ENCODE results near the gene TGFBR2. TPM values are rescaled to one million over a fixed set of nuclear protein-coding genes. Genes with fewer than 3 reads are reported as not detected.
A peak's percentile ranks its signal among the peaks of the same experiment; 100 is the strongest.

Gene TGFBR2
- total RNA-seq, 1 donor from 2014 or later = 39.9 TPM

GRCh38 chr3:30605005-30605404, 1.4 kb upstream of the TGFBR2 start:
- TF ChIP-seq EZH2 (IDR thresholded peaks at IDR 0.05; ENCODE audit: insufficient read depth, low read length) = no peak
- TF ChIP-seq, protein P1, sequence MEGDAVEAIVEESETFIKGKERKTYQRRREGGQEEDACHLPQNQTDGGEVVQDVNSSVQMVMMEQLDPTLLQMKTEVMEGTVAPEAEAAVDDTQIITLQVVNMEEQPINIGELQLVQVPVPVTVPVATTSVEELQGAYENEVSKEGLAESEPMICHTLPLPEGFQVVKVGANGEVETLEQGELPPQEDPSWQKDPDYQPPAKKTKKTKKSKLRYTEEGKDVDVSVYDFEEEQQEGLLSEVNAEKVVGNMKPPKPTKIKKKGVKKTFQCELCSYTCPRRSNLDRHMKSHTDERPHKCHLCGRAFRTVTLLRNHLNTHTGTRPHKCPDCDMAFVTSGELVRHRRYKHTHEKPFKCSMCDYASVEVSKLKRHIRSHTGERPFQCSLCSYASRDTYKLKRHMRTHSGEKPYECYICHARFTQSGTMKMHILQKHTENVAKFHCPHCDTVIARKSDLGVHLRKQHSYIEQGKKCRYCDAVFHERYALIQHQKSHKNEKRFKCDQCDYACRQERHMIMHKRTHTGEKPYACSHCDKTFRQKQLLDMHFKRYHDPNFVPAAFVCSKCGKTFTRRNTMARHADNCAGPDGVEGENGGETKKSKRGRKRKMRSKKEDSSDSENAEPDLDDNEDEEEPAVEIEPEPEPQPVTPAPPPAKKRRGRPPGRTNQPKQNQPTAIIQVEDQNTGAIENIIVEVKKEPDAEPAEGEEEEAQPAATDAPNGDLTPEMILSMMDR (IDR thresholded peaks at IDR 0.05; ENCODE audit: insufficient read depth, low read depth, low read length) = no peak
- no peak overlapping the region for H3K4me2 ChIP-seq (ENCODE audit: low read length)

GRCh38 chr3:30605706-30606300, 598 bp upstream of the TGFBR2 start:
- H3K27me3 Mint-ChIP-seq (ENCODE audit: low read depth, unreplicated experiment) = no peaks in the 10 kb centered on the region
- peaks cover 42% of the 10 kb centered on the region for H3K79me2 ChIP-seq (ENCODE audit: insufficient read depth, low read length)
- peak; percentile 13 for FAIRE-seq

More at GRCh38 chr3:30605005-30605404, 1.4 kb upstream of the TGFBR2 start:
- Histone ChIP-seq H3K4me1 (ENCODE audit: insufficient read depth, low read length) (peaks cover 6% of the 10 kb centered on the region), H3K27ac (ENCODE audit: low read depth, low read length) (no peak overlapping the region), H3K79me2 (ENCODE audit: insufficient read depth, low read length) (peaks cover 34% of the 10 kb centered on the region), H3K9me3 (ENCODE audit: insufficient read depth, low read depth, low read length) (no peaks in the 10 kb centered on the region), H3K9ac (ENCODE audit: low read length) (no peak overlapping the region), H3K36me3 (ENCODE audit: insufficient read depth, low read length) (no peaks in the 10 kb centered on the region), H2AFZ (ENCODE audit: low read depth, low read length) (no peak overlapping the region), H4K20me1 (ENCODE audit: insufficient read depth, low read length) (peaks cover 13% of the 10 kb centered on the region), H3K4me3 (ENCODE audit: insufficient read depth, low read depth, low read length) (no peak overlapping the region), H3K27me3 (ENCODE audit: insufficient read depth, low read length) (no peaks in the 10 kb centered on the region)
- H3K9me3 Mint-ChIP-seq (ENCODE audit: unreplicated experiment) = no peaks in the 10 kb centered on the region
- peaks cover 1% of the 10 kb centered on the region for H3K36me3 Mint-ChIP-seq (ENCODE audit: low read depth, unreplicated experiment)
- H3K4me1 Mint-ChIP-seq (ENCODE audit: low read depth, unreplicated experiment) = peaks cover 29% of the 10 kb centered on the region
- H3K27me3 Mint-ChIP-seq (ENCODE audit: low read depth, unreplicated experiment) = no peaks in the 10 kb centered on the region
- H3K27ac Mint-ChIP-seq (ENCODE audit: unreplicated experiment) = no peak overlapping the region
- H3K4me3 Mint-ChIP-seq (ENCODE audit: unreplicated experiment) = no peak overlapping the region
- no peak for DNase-seq (ENCODE audit: low read depth)
- no peak for FAIRE-seq

More at GRCh38 chr3:30605706-30606300, 598 bp upstream of the TGFBR2 start:
- peak overlapping the region; percentile 95 for H3K27ac ChIP-seq (ENCODE audit: low read depth, low read length)
- peak overlapping the region; percentile 98 for H3K4me3 ChIP-seq (ENCODE audit: insufficient read depth, low read depth, low read length)
- TF ChIP-seq, protein P1 (IDR thresholded peaks at IDR 0.05; ENCODE audit: insufficient read depth, low read depth, low read length) = no peak
- TF ChIP-seq EZH2 (IDR thresholded peaks at IDR 0.05; ENCODE audit: insufficient read depth, low read length) = no peak
- H3K9ac ChIP-seq (ENCODE audit: low read length) = peak overlapping the region; percentile 95
- peak overlapping the region; percentile 91 for H3K27ac Mint-ChIP-seq (ENCODE audit: unreplicated experiment)
- peaks cover 35% of the 10 kb centered on the region for H3K4me1 Mint-ChIP-seq (ENCODE audit: low read depth, unreplicated experiment)
- H3K9me3 ChIP-seq (ENCODE audit: insufficient read depth, low read depth, low read length) = no peaks in the 10 kb centered on the region
- no peaks in the 10 kb centered on the region for H3K27me3 ChIP-seq (ENCODE audit: insufficient read depth, low read length)
- H4K20me1 ChIP-seq (ENCODE audit: insufficient read depth, low read length) = peaks cover 21% of the 10 kb centered on the region
- H2AFZ ChIP-seq (ENCODE audit: low read depth, low read length) = peak overlapping the region; percentile 49
- H3K4me2 ChIP-seq (ENCODE audit: low read length) = peak overlapping the region; percentile 94
- no peaks in the 10 kb centered on the region for H3K9me3 Mint-ChIP-seq (ENCODE audit: unreplicated experiment)
- H3K36me3 ChIP-seq (ENCODE audit: insufficient read depth, low read length) = no peaks in the 10 kb centered on the region
- H3K36me3 Mint-ChIP-seq (ENCODE audit: low read depth, unreplicated experiment) = peaks cover 1% of the 10 kb centered on the region
- peak overlapping the region; percentile 92 for H3K4me3 Mint-ChIP-seq (ENCODE audit: unreplicated experiment)
- DNase-seq (ENCODE audit: low read depth) = no peak
- H3K4me1 ChIP-seq (ENCODE audit: insufficient read depth, low read length) = peaks cover 9% of the 10 kb centered on the region
